ENCODE data around the gene BPIFB3. TPM values are rescaled to one million over a fixed set of nuclear protein-coding genes. Genes with fewer than 3 reads are reported as not detected.

Gene BPIFB3
- polyA plus RNA-seq, 1 donor from 2014 or later, result not detected

DNA sequence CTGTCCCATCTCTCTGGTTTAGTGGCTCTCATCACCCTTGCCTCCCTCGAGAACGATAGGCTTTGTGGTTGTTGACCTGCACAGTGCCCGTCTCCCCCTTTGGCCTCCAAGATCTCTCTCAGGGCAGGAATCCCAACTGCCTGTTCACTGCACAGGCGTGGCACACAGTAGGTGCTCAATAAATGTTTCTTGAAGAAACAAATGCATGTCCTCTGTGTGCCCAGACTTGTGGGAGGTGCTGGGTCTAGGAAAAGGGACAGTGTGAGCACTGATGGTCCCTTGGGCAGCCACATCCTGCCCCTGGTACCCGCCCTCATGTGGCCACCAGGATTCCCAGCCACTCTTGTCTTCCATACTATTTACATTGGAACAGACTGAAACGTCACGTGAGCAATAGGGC lies 24.8 kb upstream of the BPIFB3 start:
- TF ChIP-seq TAF1 (IDR thresholded peaks at IDR 0.05; ENCODE audit: low read depth) (no peak), POLR2AphosphoS5 (IDR thresholded peaks at IDR 0.05) (no peak), SMC3 (conservative IDR thresholded peaks at IDR 0.05; ENCODE audit: poor library complexity) (no peak), EZH2 (IDR thresholded peaks at IDR 0.05; ENCODE audit: borderline replicate concordance, insufficient read depth, low read length, poor library complexity, severe bottlenecking) (no peak)
- TF ChIP-seq, protein P1, sequence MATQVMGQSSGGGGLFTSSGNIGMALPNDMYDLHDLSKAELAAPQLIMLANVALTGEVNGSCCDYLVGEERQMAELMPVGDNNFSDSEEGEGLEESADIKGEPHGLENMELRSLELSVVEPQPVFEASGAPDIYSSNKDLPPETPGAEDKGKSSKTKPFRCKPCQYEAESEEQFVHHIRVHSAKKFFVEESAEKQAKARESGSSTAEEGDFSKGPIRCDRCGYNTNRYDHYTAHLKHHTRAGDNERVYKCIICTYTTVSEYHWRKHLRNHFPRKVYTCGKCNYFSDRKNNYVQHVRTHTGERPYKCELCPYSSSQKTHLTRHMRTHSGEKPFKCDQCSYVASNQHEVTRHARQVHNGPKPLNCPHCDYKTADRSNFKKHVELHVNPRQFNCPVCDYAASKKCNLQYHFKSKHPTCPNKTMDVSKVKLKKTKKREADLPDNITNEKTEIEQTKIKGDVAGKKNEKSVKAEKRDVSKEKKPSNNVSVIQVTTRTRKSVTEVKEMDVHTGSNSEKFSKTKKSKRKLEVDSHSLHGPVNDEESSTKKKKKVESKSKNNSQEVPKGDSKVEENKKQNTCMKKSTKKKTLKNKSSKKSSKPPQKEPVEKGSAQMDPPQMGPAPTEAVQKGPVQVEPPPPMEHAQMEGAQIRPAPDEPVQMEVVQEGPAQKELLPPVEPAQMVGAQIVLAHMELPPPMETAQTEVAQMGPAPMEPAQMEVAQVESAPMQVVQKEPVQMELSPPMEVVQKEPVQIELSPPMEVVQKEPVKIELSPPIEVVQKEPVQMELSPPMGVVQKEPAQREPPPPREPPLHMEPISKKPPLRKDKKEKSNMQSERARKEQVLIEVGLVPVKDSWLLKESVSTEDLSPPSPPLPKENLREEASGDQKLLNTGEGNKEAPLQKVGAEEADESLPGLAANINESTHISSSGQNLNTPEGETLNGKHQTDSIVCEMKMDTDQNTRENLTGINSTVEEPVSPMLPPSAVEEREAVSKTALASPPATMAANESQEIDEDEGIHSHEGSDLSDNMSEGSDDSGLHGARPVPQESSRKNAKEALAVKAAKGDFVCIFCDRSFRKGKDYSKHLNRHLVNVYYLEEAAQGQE (IDR thresholded peaks at IDR 0.05; ENCODE audit: borderline replicate concordance), result no peak
- Histone ChIP-seq H3K27me3 (ENCODE audit: insufficient read depth, low read depth, low read length) (no peaks in the 10 kb centered on the region), H3K36me3 (ENCODE audit: insufficient read depth, low read length) (no peaks in the 10 kb centered on the region), H2AFZ (ENCODE audit: low read depth, low read length) (no peak overlapping the region), H3K9me3 (ENCODE audit: low read length) (no peaks in the 10 kb centered on the region), H3K27ac (ENCODE audit: low read length) (no peak overlapping the region), H3F3A (ENCODE audit: insufficient read depth, low read length, poor library complexity, severe bottlenecking) (no peaks in the 10 kb centered on the region), H3K9me2 (ENCODE audit: insufficient read depth, low read length) (no peaks in the 10 kb centered on the region), H3K4me2 (ENCODE audit: low read length) (no peak overlapping the region), H4K20me1 (ENCODE audit: insufficient read depth) (no peaks in the 10 kb centered on the region), H3K9ac (ENCODE audit: low read length) (no peak overlapping the region), H3K4me3 (ENCODE audit: low read length) (no peak overlapping the region), H3K79me2 (replicated peaks; ENCODE audit: insufficient read depth, low read length) (no peaks in the 10 kb centered on the region)

DNA sequence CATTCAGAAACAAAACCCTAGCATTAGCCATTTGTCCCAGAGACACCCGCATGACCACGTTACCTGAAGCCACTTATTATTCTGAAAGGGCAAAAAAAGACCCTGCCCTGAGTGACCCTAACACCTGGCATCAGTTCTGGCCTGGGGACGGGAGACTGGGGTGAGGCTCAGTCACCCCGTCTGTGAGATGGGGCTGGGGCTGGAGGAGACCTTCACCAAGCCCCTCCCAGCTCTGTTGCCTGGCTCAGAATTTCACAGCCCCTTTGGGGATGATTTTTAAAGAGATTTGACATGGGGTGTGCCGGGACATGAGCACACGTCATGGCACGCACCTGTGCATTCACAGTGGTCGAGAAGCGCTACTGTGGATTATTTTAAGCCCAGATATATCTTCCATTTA lies 23.6 kb upstream of the BPIFB3 start:
- no peaks in the 10 kb centered on the region for H3F3A ChIP-seq (ENCODE audit: insufficient read depth, low read length, poor library complexity, severe bottlenecking)
- no peaks in the 10 kb centered on the region for H3K79me2 ChIP-seq (replicated peaks; ENCODE audit: insufficient read depth, low read length)
- H3K4me2 ChIP-seq (ENCODE audit: low read length), result no peak overlapping the region
- H3K27me3 ChIP-seq (ENCODE audit: insufficient read depth, low read depth, low read length), result no peaks in the 10 kb centered on the region
- no peaks in the 10 kb centered on the region for H3K36me3 ChIP-seq (ENCODE audit: insufficient read depth, low read length)
- no peaks in the 10 kb centered on the region for H3K9me3 ChIP-seq (ENCODE audit: low read length)
- TF ChIP-seq, protein P1 (IDR thresholded peaks at IDR 0.05; ENCODE audit: borderline replicate concordance), result no peak
- TF ChIP-seq SMC3 (conservative IDR thresholded peaks at IDR 0.05; ENCODE audit: poor library complexity) (no peak), EP300 (conservative IDR thresholded peaks at IDR 0.05; ENCODE audit: poor library complexity, severe bottlenecking) (no peak), RAD21 (conservative IDR thresholded peaks at IDR 0.05) (no peak), EZH2 (IDR thresholded peaks at IDR 0.05; ENCODE audit: borderline replicate concordance, insufficient read depth, low read length, poor library complexity, severe bottlenecking) (no peak), POLR2AphosphoS5 (IDR thresholded peaks at IDR 0.05) (no peak)
- TF ChIP-seq, protein P2, sequence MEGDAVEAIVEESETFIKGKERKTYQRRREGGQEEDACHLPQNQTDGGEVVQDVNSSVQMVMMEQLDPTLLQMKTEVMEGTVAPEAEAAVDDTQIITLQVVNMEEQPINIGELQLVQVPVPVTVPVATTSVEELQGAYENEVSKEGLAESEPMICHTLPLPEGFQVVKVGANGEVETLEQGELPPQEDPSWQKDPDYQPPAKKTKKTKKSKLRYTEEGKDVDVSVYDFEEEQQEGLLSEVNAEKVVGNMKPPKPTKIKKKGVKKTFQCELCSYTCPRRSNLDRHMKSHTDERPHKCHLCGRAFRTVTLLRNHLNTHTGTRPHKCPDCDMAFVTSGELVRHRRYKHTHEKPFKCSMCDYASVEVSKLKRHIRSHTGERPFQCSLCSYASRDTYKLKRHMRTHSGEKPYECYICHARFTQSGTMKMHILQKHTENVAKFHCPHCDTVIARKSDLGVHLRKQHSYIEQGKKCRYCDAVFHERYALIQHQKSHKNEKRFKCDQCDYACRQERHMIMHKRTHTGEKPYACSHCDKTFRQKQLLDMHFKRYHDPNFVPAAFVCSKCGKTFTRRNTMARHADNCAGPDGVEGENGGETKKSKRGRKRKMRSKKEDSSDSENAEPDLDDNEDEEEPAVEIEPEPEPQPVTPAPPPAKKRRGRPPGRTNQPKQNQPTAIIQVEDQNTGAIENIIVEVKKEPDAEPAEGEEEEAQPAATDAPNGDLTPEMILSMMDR (IDR thresholded peaks at IDR 0.05; ENCODE audit: poor library complexity, severe bottlenecking), result no peak
- no peaks in the 10 kb centered on the region for H4K20me1 ChIP-seq (ENCODE audit: insufficient read depth)
- no peak overlapping the region for H3K27ac ChIP-seq (ENCODE audit: low read length)
- no peak overlapping the region for H3K9ac ChIP-seq (ENCODE audit: low read length)
- no peak overlapping the region for H3K4me3 ChIP-seq (ENCODE audit: low read length)
- no peaks in the 10 kb centered on the region for H3K9me2 ChIP-seq (ENCODE audit: insufficient read depth, low read length)
- no peak overlapping the region for H2AFZ ChIP-seq (ENCODE audit: low read depth, low read length)

Measured in neural cell (in vitro differentiated cells).